ENCODE results near the gene ZCCHC8.
"Not testable (repeated sequence)": the region's sequence is repeated elsewhere in the genome, so short reads cannot be mapped to it uniquely, and the experiment has no call there.

The ZCCHC8 gene

GRCh38 chr12:122499991-122500684, 594 bp downstream of the ZCCHC8 start:
- H3K27ac ChIP-seq (ENCODE audit: low read length), result peak overlapping the region; percentile 90
- peak overlapping the region; percentile 59 for H3K4me2 ChIP-seq (ENCODE audit: low read length)
- peak overlapping the region; percentile 62 for H2AFZ ChIP-seq (ENCODE audit: low read depth, low read length)
- H3K9ac ChIP-seq (ENCODE audit: low read length), result peak overlapping the region; percentile 94
- H3K4me1 ChIP-seq (ENCODE audit: low read length), result peaks cover 28% of the 10 kb centered on the region
- no peaks in the 10 kb centered on the region for H3K9me3 ChIP-seq (ENCODE audit: insufficient read depth, low read length)
- H3K79me2 ChIP-seq (ENCODE audit: low read length), result peaks cover 48% of the 10 kb centered on the region
- H3K36me3 ChIP-seq (replicated peaks; ENCODE audit: low read depth, low read length), result peaks cover 27% of the 10 kb centered on the region
- no peak for TF ChIP-seq EZH2phosphoT487 (IDR thresholded peaks at IDR 0.05; ENCODE audit: low read depth)
- TF ChIP-seq, protein P1, sequence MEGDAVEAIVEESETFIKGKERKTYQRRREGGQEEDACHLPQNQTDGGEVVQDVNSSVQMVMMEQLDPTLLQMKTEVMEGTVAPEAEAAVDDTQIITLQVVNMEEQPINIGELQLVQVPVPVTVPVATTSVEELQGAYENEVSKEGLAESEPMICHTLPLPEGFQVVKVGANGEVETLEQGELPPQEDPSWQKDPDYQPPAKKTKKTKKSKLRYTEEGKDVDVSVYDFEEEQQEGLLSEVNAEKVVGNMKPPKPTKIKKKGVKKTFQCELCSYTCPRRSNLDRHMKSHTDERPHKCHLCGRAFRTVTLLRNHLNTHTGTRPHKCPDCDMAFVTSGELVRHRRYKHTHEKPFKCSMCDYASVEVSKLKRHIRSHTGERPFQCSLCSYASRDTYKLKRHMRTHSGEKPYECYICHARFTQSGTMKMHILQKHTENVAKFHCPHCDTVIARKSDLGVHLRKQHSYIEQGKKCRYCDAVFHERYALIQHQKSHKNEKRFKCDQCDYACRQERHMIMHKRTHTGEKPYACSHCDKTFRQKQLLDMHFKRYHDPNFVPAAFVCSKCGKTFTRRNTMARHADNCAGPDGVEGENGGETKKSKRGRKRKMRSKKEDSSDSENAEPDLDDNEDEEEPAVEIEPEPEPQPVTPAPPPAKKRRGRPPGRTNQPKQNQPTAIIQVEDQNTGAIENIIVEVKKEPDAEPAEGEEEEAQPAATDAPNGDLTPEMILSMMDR (IDR thresholded peaks at IDR 0.05; ENCODE audit: low read depth, low read length), result no peak
- H4K20me1 ChIP-seq (ENCODE audit: insufficient read depth, low read length), result 0 out of 2 replicates have a peak, but pooled peaks cover 3% of the 10 kb centered on the region
- H3K4me3 ChIP-seq (ENCODE audit: low read length), result peak overlapping the region; percentile 87
- no peaks in the 10 kb centered on the region for H3K27me3 ChIP-seq (ENCODE audit: low read depth, low read length)

GRCh38 chr12:122495258-122495657, 5.5 kb downstream of the ZCCHC8 start:
- Histone ChIP-seq H3K36me3 (replicated peaks; ENCODE audit: low read depth, low read length) (peaks cover 26% of the 10 kb centered on the region), H2AFZ (ENCODE audit: low read depth, low read length) (no peak overlapping the region), H3K4me2 (ENCODE audit: low read length) (no peak overlapping the region), H4K20me1 (ENCODE audit: insufficient read depth, low read length) (peaks cover 6% of the 10 kb centered on the region; the same call in 1 of the 2 replicates), H3K27me3 (ENCODE audit: low read depth, low read length) (no peaks in the 10 kb centered on the region), H3K27ac (ENCODE audit: low read length) (no peak overlapping the region), H3K79me2 (ENCODE audit: low read length) (peaks cover 50% of the 10 kb centered on the region), H3K4me1 (ENCODE audit: low read length) (peaks cover 10% of the 10 kb centered on the region), H3K9ac (ENCODE audit: low read length) (no peak overlapping the region), H3K4me3 (ENCODE audit: low read length) (no peak overlapping the region), H3K9me3 (ENCODE audit: insufficient read depth, low read length) (no peaks in the 10 kb centered on the region)
- TF ChIP-seq, protein P1 (IDR thresholded peaks at IDR 0.05; ENCODE audit: low read depth, low read length), result no peak
- TF ChIP-seq EZH2phosphoT487 (IDR thresholded peaks at IDR 0.05; ENCODE audit: low read depth), result no peak

DNA sequence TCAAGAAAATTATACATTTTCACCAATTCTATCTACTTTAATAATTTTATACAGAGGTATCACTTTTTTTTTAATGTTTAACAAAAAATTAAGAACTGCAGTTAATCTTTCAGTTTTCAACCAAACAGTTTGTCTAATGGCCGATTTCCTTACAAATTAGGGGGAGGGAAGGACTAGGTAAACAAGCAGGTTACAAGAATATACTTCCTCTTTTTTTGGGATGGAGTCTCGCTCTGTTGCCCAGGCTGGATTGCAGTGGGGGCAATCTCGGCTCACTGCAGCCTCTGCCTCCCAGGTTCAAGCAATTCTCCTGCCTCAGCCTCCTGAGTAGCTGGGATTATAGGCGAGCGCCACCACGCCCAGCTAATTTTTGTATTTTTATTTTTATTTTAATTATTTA, 7.5 kb downstream of the ZCCHC8 start:
- not testable (repeated sequence) for H3K9me3 ChIP-seq (ENCODE audit: insufficient read depth, low read length); H3K4me2 ChIP-seq (ENCODE audit: low read length); H3K9ac ChIP-seq (ENCODE audit: low read length); H4K20me1 ChIP-seq (ENCODE audit: insufficient read depth, low read length); H3K27ac ChIP-seq (ENCODE audit: low read length); H3K27me3 ChIP-seq (ENCODE audit: low read depth, low read length); H2AFZ ChIP-seq (ENCODE audit: low read depth, low read length); H3K4me1 ChIP-seq (ENCODE audit: low read length); H3K4me3 ChIP-seq (ENCODE audit: low read length)
- Histone ChIP-seq H3K79me2 (ENCODE audit: low read length) (peaks cover 30% of the 10 kb centered on the region), H3K36me3 (replicated peaks; ENCODE audit: low read depth, low read length) (peaks cover 35% of the 10 kb centered on the region)

GRCh38 chr12:122491991-122492390, 8.7 kb downstream of the ZCCHC8 start:
- no peak overlapping the region for H2AFZ ChIP-seq (ENCODE audit: low read depth, low read length)
- TF ChIP-seq EZH2phosphoT487 (IDR thresholded peaks at IDR 0.05; ENCODE audit: low read depth), result no peak
- TF ChIP-seq, protein P1 (IDR thresholded peaks at IDR 0.05; ENCODE audit: low read depth, low read length), result no peak

More at GRCh38 chr12:122491991-122492390, 8.7 kb downstream of the ZCCHC8 start:
- Histone ChIP-seq H3K36me3 (replicated peaks; ENCODE audit: low read depth, low read length) (peaks cover 43% of the 10 kb centered on the region), H3K79me2 (ENCODE audit: low read length) (peaks cover 18% of the 10 kb centered on the region), H3K9ac (ENCODE audit: low read length) (no peak overlapping the region), H3K9me3 (ENCODE audit: insufficient read depth, low read length) (no peaks in the 10 kb centered on the region), H3K4me2 (ENCODE audit: low read length) (no peak overlapping the region), H3K27me3 (ENCODE audit: low read depth, low read length) (no peaks in the 10 kb centered on the region), H3K4me1 (ENCODE audit: low read length) (no peaks in the 10 kb centered on the region), H3K27ac (ENCODE audit: low read length) (no peak overlapping the region), H3K4me3 (ENCODE audit: low read length) (no peak overlapping the region), H4K20me1 (ENCODE audit: insufficient read depth, low read length) (peaks cover 7% of the 10 kb centered on the region)

Measured in OCI-LY3 (cell line).